ENCODE data around the gene COMTD1.
"Not testable (repeated sequence)": the region's sequence is repeated elsewhere in the genome, so short reads cannot be mapped to it uniquely, and the experiment has no call there.

The COMTD1 gene

GRCh38 chr10:75223507-75223906, 12.2 kb downstream of the COMTD1 start:
- DNase-seq (ENCODE audit: low read depth in 2 of 2): no peak

GRCh38 chr10:75221492-75221891, 14.3 kb downstream of the COMTD1 start:
- DNase-seq (ENCODE audit: low read depth in 2 of 2): not testable (repeated sequence)

- no peak for DNase-seq (ENCODE audit: low read depth in 2 of 2)
These were observed 15.5 kb downstream of the COMTD1 start for GRCh38 chr10:75220274-75220673.

GRCh38 chr10:75212343-75212742, 23.4 kb downstream of the COMTD1 start:
- no peak for DNase-seq (ENCODE audit: low read depth in 2 of 2)

- DNase-seq (ENCODE audit: low read depth in 2 of 2): no peak
These were observed 24.6 kb downstream of the COMTD1 start for GRCh38 chr10:75211007-75211691.

GRCh38 chr10:75210282-75211006, 25.3 kb downstream of the COMTD1 start, which contains the start of gene VDAC2:
Gene VDAC2 (plus strand): TSS chr10:75210796. CDS start chr10:75211159, 363 bp downstream.
- DNase-seq (ENCODE audit: low read depth in 2 of 2): peak; percentile 86 to 96

- DNase-seq (ENCODE audit: low read depth in 2 of 2): peak; percentile 54 to 61
These were observed 25.9 kb downstream of the COMTD1 start for GRCh38 chr10:75209921-75210281.

GRCh38 chr10:75209086-75209920, 26.5 kb downstream of the COMTD1 start:
- no peak for DNase-seq (ENCODE audit: low read depth in 2 of 2)

- DNase-seq (ENCODE audit: low read depth in 2 of 2): no peak
These were observed 27.6 kb downstream of the COMTD1 start for GRCh38 chr10:75208181-75208580.

- DNase-seq (ENCODE audit: low read depth in 2 of 2): no peak
These were observed 28.0 kb downstream of the COMTD1 start for GRCh38 chr10:75207857-75208144.

GRCh38 chr10:75207079-75207856, 28.5 kb downstream of the COMTD1 start:
- no peak for DNase-seq (ENCODE audit: low read depth in 2 of 2)

- not testable (repeated sequence) for DNase-seq (ENCODE audit: low read depth in 2 of 2)
These were observed 29.1 kb downstream of the COMTD1 start for GRCh38 chr10:75206638-75207037.

GRCh38 chr10:75205908-75206307, 29.8 kb downstream of the COMTD1 start:
- DNase-seq (ENCODE audit: low read depth in 2 of 2): no peak

GRCh38 chr10:75203724-75204123, 32.0 kb downstream of the COMTD1 start:
- DNase-seq (ENCODE audit: low read depth in 2 of 2): no peak

GRCh38 chr10:75203046-75203620, 32.6 kb downstream of the COMTD1 start:
- not testable (repeated sequence) for DNase-seq (ENCODE audit: low read depth in 2 of 2)

- no peak for DNase-seq (ENCODE audit: low read depth in 2 of 2)
These were observed 33.3 kb downstream of the COMTD1 start for GRCh38 chr10:75202321-75203045.

GRCh38 chr10:75201793-75202307, 33.9 kb downstream of the COMTD1 start:
- no peak for DNase-seq (ENCODE audit: low read depth in 2 of 2)

- not testable (repeated sequence) for DNase-seq (ENCODE audit: low read depth in 2 of 2)
These were observed 35.8 kb downstream of the COMTD1 start for GRCh38 chr10:75199949-75200348.

GRCh38 chr10:75197906-75198305, 37.9 kb downstream of the COMTD1 start:
- no peak for DNase-seq (ENCODE audit: low read depth in 2 of 2)

GRCh38 chr10:75197066-75197465, 38.7 kb downstream of the COMTD1 start:
- DNase-seq (ENCODE audit: low read depth in 2 of 2): no peak

Data from stimulated activated CD8-positive, alpha-beta memory T cell treated with anti-CD3 and anti-CD28 coated beads, Interleukin-15, amount 100 ng/mL, for 4 hours (primary cell).